ENCODE results near the gene DZIP3. TPM values are rescaled to one million over a fixed set of nuclear protein-coding genes. Genes with fewer than 3 reads are reported as not detected.
A peak's percentile ranks its signal among the peaks of the same experiment; 100 is the strongest.

Gene DZIP3
- total and polyA plus RNA-seq, 2 of the 13 experiments (the other 11 are each of a cell fraction or from before 2014, with no cell fraction given) = 11.3 to 17.3 TPM

- TF ChIP-seq ZNF281 (CRISPR knock-in tag; IDR thresholded peaks at IDR 0.05; ENCODE audit: borderline replicate concordance) (peak; percentile 70), ZNF382 (CRISPR knock-in tag; IDR thresholded peaks at IDR 0.05; ENCODE audit: borderline replicate concordance) (no peak), CAMTA2 (CRISPR knock-in tag; IDR thresholded peaks at IDR 0.05; ENCODE audit: borderline replicate concordance) (no peak), TMF1 (CRISPR knock-in tag; IDR thresholded peaks at IDR 0.05; ENCODE audit: low read depth) (0 out of 2 replicates have a peak, but pooled peaks have one; percentile 45), PHB2 (IDR thresholded peaks at IDR 0.05; ENCODE audit: partially characterized antibody) (no peak), NR2C2 (CRISPR knock-in tag; IDR thresholded peaks at IDR 0.05; ENCODE audit: borderline replicate concordance) (peak; percentile 90), ONECUT2 (CRISPR knock-in tag; IDR thresholded peaks at IDR 0.05) (no peak), ZFP62 (CRISPR knock-in tag; IDR thresholded peaks at IDR 0.05) (no peak), PCBP2 (optimal IDR thresholded peaks at IDR 0.05; ENCODE audit: low read depth, low read length, poor library complexity, severe bottlenecking) (no peak), GLI4 (CRISPR knock-in tag; IDR thresholded peaks at IDR 0.05; ENCODE audit: borderline replicate concordance) (no peak), ZNF713 (CRISPR knock-in tag; IDR thresholded peaks at IDR 0.05) (no peak), NFKB2 (CRISPR knock-in tag; IDR thresholded peaks at IDR 0.05; ENCODE audit: borderline replicate concordance) (0 out of 2 replicates have a peak, but pooled peaks have one; percentile 46), ZC3H4 (CRISPR knock-in tag; IDR thresholded peaks at IDR 0.05; ENCODE audit: borderline replicate concordance) (no peak), NFIC (IDR thresholded peaks at IDR 0.05; ENCODE audit: low read length) (0 out of 2 replicates have a peak, but pooled peaks have one; percentile 17), MAFG (CRISPR knock-in tag; IDR thresholded peaks at IDR 0.05) (no peak), ATF1 (CRISPR knock-in tag; IDR thresholded peaks at IDR 0.05) (no peak; the same call in 1 of the 2 replicates), ZSCAN25 (CRISPR knock-in tag; IDR thresholded peaks at IDR 0.05) (no peak; the same call in 1 of the 2 replicates), ZNF598 (CRISPR knock-in tag; IDR thresholded peaks at IDR 0.05; ENCODE audit: borderline replicate concordance) (peak; percentile 65; the same call in 1 of the 2 replicates)
- TF ChIP-seq, protein P1, sequence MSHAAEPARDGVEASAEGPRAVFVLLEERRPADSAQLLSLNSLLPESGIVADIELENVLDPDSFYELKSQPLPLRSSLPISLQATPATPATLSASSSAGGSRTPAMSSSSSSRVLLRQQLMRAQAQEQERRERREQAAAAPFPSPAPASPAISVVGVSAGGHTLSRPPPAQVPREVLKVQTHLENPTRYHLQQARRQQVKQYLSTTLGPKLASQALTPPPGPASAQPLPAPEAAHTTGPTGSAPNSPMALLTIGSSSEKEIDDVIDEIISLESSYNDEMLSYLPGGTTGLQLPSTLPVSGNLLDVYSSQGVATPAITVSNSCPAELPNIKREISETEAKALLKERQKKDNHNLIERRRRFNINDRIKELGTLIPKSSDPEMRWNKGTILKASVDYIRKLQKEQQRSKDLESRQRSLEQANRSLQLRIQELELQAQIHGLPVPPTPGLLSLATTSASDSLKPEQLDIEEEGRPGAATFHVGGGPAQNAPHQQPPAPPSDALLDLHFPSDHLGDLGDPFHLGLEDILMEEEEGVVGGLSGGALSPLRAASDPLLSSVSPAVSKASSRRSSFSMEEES (CRISPR knock-in tag; IDR thresholded peaks at IDR 0.05) = peak; percentile 54; the same call in 1 of the 2 replicates
Observed at GRCh38 chr3:108589081-108589997, at the start of gene DZIP3, which contains the start of gene CIP2A (continued).
